HG03378 (cell line): ENCODE data around the gene ZSWIM5.
"Not testable (repeated sequence)": the region's sequence is repeated elsewhere in the genome, so short reads cannot be mapped to it uniquely, and the experiment has no call there.

ENCODE experiments used
- ATAC-seq: cut with Tn5 transposase; IDR thresholded peaks from one replicate; pipeline ENCODE4 v1.9.1; 2021; ENCODE audit warnings: mild to moderate bottlenecking, moderate library complexity; ENCODE audit not compliant: unreplicated experiment

Gene ZSWIM5

GRCh38 chr1:45097944-45098343 lies 108.5 kb downstream of the ZSWIM5 start:
- no peak for ATAC-seq

DNA sequence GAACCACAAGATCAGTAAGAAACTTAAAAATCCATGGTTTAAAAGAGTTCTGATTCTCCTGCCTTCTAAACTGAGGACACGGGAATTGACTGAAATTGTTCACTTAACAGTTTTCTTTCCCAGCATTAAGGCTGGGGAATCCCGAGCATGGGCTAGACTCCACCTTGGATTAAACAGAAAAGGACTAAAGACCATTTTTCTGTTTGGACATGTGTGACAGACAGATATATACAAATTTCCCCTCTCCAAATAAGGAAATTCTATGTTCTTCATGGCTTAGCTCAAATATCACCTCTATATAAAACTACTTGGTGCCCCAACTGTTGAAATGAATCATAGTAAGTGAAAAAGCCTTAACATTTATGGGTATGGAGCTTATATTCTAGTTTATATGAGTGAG lies 109.3 kb downstream of the ZSWIM5 start:
- ATAC-seq = no peak

- no peak for ATAC-seq
These were observed 111.0 kb downstream of the ZSWIM5 start for GRCh38 chr1:45095450-45095849.

DNA sequence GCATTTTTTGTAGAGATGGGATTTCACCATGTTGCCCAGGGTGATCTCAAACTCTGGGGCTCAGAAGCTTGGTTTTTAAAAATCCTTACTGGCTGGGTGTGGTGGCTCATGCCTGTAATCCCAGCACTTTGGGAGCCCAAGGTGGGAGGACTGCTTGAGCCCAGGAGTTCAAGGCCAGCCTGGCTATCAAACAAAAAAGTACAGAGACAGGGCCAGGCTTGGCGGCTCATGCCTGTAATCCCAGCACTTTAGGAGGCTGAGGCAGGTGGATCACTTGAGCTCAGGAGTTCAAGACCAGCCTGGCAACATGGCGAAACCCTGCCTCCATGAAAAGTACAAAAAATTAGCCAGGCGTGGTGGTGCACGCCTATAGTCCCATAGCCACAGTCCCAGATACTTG lies 112.0 kb downstream of the ZSWIM5 start:
- not testable (repeated sequence) for ATAC-seq

DNA sequence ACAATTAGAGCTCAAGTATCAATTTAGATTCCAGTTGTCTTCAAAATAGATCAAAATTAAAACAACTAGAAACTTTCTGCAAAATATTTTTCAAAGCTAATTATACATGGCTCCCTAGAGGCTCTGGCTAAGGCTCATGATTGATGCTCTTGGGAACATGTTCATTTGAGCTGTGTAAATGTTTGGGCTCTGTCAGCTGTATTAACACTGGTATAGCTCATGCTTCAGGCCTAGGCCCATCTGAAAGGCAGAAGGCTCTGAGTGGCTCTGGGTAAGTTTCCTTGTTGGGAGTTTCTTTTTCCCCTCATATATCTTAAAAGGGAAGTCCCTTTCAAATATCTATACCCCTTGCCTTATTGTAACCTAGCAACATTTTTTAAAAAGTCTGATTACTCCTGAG lies 113.1 kb downstream of the ZSWIM5 start:
- ATAC-seq = no peak

- ATAC-seq = no peak
These were observed 116.7 kb downstream of the ZSWIM5 start for GRCh38 chr1:45089711-45090110.

GRCh38 chr1:45084562-45084961 lies 121.8 kb downstream of the ZSWIM5 start:
- ATAC-seq = no peak

GRCh38 chr1:45079533-45079932 lies 126.9 kb downstream of the ZSWIM5 start:
- ATAC-seq = no peak

- ATAC-seq = not testable (repeated sequence)
These were observed 129.4 kb downstream of the ZSWIM5 start for GRCh38 chr1:45076959-45077358.

DNA sequence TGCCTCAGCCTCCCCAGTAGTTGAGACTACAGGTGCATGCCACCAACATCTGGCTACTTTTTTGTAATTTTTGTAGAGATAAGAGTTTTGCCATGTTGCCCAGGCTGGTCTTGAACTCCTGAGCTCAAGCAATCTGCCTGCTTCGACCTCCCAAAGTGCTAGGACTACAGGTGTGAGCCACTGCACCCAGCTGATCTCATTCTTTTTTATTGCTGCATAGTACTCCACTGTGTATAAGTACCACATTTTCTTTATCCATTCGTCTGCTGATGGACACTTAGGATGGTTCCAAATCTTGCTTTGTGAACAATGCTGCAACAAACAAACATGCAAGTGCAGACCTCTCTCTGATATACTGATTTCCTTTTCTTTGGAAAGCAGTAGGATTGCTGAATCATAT lies 134.8 kb downstream of the ZSWIM5 start:
- no peak for ATAC-seq

DNA sequence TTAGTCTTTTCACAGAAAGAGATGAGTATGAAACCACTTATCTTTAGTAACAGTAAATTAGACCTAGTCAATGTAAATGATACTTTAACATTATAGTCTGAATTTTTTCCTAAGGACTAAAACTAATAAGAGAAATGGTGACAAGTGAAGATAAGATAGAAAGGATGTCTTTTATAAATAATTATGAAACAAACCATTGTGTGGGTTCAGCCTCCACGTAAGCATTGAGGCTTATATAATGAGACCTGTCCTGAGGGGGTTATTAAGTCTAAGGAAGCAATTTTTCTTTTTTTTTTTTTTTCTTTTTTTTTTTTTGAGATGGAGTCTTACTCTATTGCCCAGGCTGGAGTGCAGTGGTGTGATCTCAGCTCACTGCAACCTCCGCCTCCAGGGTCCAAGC lies 138.6 kb downstream of the ZSWIM5 start:
- ATAC-seq = no peak

DNA sequence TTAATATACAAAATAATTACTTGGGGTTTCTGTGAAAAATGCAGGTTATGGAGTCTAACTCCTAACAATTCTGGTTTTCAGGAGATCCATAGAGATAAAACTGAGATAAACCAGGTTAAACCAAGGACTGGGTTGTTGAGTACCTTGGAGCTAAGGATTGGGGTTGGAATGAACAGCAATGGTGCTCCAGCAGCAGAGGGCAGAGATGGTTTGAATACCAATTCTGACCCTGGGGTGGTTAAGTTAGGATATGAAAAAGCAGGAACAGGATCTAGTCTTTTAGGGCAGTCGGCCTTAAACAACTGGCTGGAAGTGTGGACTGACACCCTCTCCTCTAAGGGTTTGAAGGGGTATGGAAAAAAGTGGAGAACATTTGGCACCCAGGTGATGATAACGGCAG lies 141.3 kb downstream of the ZSWIM5 start:
- no peak for ATAC-seq

GRCh38 chr1:45062463-45062862 lies 143.9 kb downstream of the ZSWIM5 start:
- not testable (repeated sequence) for ATAC-seq

DNA sequence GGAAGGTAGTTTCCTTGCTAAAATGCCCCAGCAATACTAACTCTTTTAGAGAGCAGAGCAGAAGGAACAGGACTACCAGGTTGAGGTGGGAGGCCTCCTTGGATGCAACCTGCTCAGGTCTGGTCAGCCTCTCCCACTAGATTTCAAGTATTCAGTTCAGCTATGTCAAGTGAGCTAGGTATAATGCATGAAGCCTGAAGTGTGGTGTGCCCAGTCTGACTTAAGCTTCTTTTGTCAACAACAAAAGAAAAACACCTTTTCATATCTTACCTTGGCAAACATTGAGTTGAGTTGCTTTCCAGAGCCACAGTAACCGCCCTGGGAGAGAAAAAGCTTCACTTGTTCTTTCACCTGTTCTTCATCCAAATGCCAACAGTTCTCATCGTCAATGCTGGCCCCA lies 146.6 kb downstream of the ZSWIM5 start:
- ATAC-seq = no peak

DNA sequence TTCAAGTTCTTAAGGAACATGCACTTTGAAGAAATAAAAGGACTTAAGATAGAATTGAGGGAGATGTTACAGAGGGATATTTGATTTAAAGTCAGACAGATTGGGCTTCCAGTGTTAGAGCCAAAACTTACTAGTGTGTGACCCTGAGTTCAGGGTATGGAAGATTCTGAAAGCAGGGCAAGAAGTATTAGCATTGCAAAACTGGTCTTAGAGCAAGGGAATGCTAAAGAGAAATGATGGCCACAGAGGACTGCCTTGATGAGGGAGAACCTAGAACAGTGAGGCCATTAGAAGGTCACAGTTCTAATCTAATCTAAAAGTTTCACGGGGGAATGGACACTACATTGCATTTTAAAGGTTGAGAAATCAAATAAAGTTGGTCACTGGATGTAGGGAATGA lies 148.9 kb downstream of the ZSWIM5 start:
- no peak for ATAC-seq

- no peak for ATAC-seq
These were observed 155.2 kb downstream of the ZSWIM5 start for GRCh38 chr1:45051005-45051772.

- ATAC-seq = no peak
These were observed 159.4 kb downstream of the ZSWIM5 start for GRCh38 chr1:45047032-45047431.

DNA sequence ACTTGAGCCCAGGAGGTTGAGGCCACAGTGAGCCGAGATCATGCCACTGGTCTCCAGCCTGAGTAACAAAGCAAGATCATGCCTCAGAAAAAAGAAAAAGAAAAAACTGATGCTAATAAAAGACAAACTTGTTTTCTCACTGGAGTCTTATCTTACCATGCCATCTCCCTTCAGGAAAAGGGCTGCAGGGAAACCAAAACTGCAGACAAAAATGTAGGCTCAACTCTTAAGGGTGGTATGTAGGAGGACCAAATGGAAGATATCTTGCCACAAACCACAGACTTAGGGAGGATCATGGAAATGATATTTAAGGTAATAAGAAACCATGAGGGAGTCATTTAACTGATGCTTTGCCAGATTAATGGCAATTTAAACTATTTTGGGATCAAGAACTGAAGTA lies 161.5 kb downstream of the ZSWIM5 start:
- no peak for ATAC-seq

GRCh38 chr1:45043094-45043493 lies 163.3 kb downstream of the ZSWIM5 start:
- ATAC-seq = no peak

- ATAC-seq = no peak
These were observed 166.1 kb downstream of the ZSWIM5 start for GRCh38 chr1:45040297-45040696.

GRCh38 chr1:45038661-45039364 lies 167.6 kb downstream of the ZSWIM5 start:
- ATAC-seq = no peak

DNA sequence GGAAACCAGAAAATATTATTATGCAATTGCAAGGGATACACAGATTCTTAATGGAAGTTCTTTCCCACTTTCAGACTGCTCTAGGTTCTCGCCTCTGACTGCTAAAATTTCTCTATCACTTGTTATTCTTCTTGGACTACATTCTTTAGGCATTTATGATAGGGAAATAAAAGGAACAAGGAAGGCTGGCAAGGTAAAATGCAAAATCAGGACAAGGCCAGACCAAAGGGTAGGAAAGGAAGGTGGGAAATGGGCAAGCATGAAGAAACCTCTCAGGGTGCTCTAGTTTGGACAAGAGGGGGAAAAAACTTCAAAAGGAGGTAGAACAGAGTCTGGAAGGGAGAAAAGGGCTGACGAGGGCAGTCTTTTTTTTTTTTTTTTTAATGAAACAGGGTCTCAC lies 168.2 kb downstream of the ZSWIM5 start:
- no peak for ATAC-seq
